H9 (cell line): Measurements from ENCODE around the gene ARF5. TPM values are rescaled to one million over a fixed set of nuclear protein-coding genes. Genes with fewer than 3 reads are reported as not detected.
"Not testable (repeated sequence)": the region's sequence is repeated elsewhere in the genome, so short reads cannot be mapped to it uniquely, and the experiment has no call there.

Experiments
- DNase-seq: peaks from one replicate; pipeline ENCODE4 v3.0.0-alpha.2; 2017
- H2AFZ ChIP-seq: one replicate; pipeline ENCODE4 v1.6.1; 2013; ENCODE audit warnings: mild to moderate bottlenecking, low read length, control low read depth, moderate library complexity
- H2AK5ac ChIP-seq: 2 replicates; pipeline ENCODE4 v1.6.1; 2013; ENCODE audit warnings: low read length, control low read depth, mixed read lengths; ENCODE audit not compliant: insufficient read length
- H2BK120ac ChIP-seq: one replicate; pipeline ENCODE4 v1.6.1; 2013; ENCODE audit warnings: low read depth, mild to moderate bottlenecking, low read length, control low read depth, inconsistent platforms; ENCODE audit not compliant: poor library complexity, severe bottlenecking
- H2BK12ac ChIP-seq: 2 replicates; pipeline ENCODE4 v1.6.1; 2013; ENCODE audit warnings: low read length, control low read depth, mixed read lengths, low read depth; ENCODE audit not compliant: insufficient read length
- H2BK15ac ChIP-seq: 2 replicates; pipeline ENCODE4 v1.6.1; 2013; ENCODE audit warnings: low read depth, low read length, control low read depth
- H2BK20ac ChIP-seq: one replicate; pipeline ENCODE4 v1.6.1; 2013; ENCODE audit warnings: low read depth, mild to moderate bottlenecking, low read length, control low read depth, inconsistent platforms; ENCODE audit not compliant: poor library complexity, severe bottlenecking
- H2BK5ac ChIP-seq: 2 replicates; pipeline ENCODE4 v1.6.1; 2013; ENCODE audit warnings: low read length, control low read depth, mixed read lengths; ENCODE audit not compliant: insufficient read length
- H3K14ac ChIP-seq: 2 replicates; pipeline ENCODE4 v1.6.1; 2013; ENCODE audit warnings: low read length, control low read depth; ENCODE audit not compliant: insufficient read depth
- H3K18ac ChIP-seq: 2 replicates; pipeline ENCODE4 v1.6.1; 2013; ENCODE audit warnings: low read depth, mild to moderate bottlenecking, mixed read lengths, low read length, control low read depth; ENCODE audit not compliant: insufficient read length
- H3K23ac ChIP-seq: 2 replicates; pipeline ENCODE4 v1.6.1; 2013; ENCODE audit warnings: low read length, control low read depth, mixed read lengths, low read depth; ENCODE audit not compliant: insufficient read length
- H3K23me2 ChIP-seq: 2 replicates; pipeline ENCODE4 v1.6.1; 2013; ENCODE audit warnings: low read depth, mild to moderate bottlenecking, mixed read lengths, low read length, control low read depth; ENCODE audit not compliant: insufficient read length, poor library complexity, severe bottlenecking
- H3K27ac ChIP-seq: 2 replicates; pipeline ENCODE4 v1.5.1; 2013; ENCODE audit warnings: low read length, control low read depth, mixed read lengths, low read depth; ENCODE audit not compliant: insufficient read length
- H3K27me3 ChIP-seq: 2 replicates; pipeline ENCODE4 v1.6.1; 2013; ENCODE audit warnings: low read length, control low read depth, inconsistent platforms; ENCODE audit not compliant: insufficient read depth
- H3K4ac ChIP-seq: 2 replicates; pipeline ENCODE4 v1.6.1; 2013; ENCODE audit warnings: low read depth, mild to moderate bottlenecking, control low read depth, inconsistent platforms, low read length, moderate library complexity
- H3K4me1 ChIP-seq: 2 replicates; pipeline ENCODE4 v1.6.1; 2013; ENCODE audit warnings: low read length, control low read depth, inconsistent platforms; ENCODE audit not compliant: insufficient read depth
- H3K4me2 ChIP-seq: 2 replicates; pipeline ENCODE4 v1.6.1; 2013; ENCODE audit warnings: low read length, control low read depth, mixed read lengths; ENCODE audit not compliant: insufficient read length, insufficient read depth
- H3K56ac ChIP-seq: 2 replicates; pipeline ENCODE4 v1.6.1; 2013; ENCODE audit warnings: low read depth, mild to moderate bottlenecking, mixed read lengths, low read length, control low read depth; ENCODE audit not compliant: insufficient read length
- H3K79me1 ChIP-seq: 2 replicates; pipeline ENCODE4 v1.6.1; 2013; ENCODE audit warnings: low read depth, mild to moderate bottlenecking, moderate library complexity, low read length, control low read depth, inconsistent platforms; ENCODE audit not compliant: insufficient read depth, poor library complexity, severe bottlenecking
- H3K79me2 ChIP-seq: 2 replicates; pipeline ENCODE4 v1.6.1; 2013; ENCODE audit warnings: low read length, control low read depth, inconsistent platforms; ENCODE audit not compliant: insufficient read depth
- H3K9ac ChIP-seq: 2 replicates; pipeline ENCODE4 v1.6.1; 2013; ENCODE audit warnings: low read length, control low read depth, mixed read lengths; ENCODE audit not compliant: insufficient read length; ENCODE audit errors: extremely low read depth
- H3K9me3 ChIP-seq: one replicate; pipeline ENCODE4 v1.6.1; 2013; ENCODE audit warnings: low read depth, low read length, inconsistent platforms; ENCODE audit not compliant: control insufficient read depth
- H3T11ph ChIP-seq: one replicate; pipeline ENCODE4 v1.6.1; 2013; ENCODE audit warnings: mild to moderate bottlenecking, low read length, control low read depth, inconsistent platforms
- H4K20me1 ChIP-seq: one replicate; pipeline ENCODE4 v1.6.1; 2013; ENCODE audit not compliant: control insufficient read depth, insufficient read length, insufficient read depth
- H4K5ac ChIP-seq: 2 replicates; pipeline ENCODE4 v1.6.1; 2013; ENCODE audit warnings: low read depth, mild to moderate bottlenecking, mixed read lengths, low read length, control low read depth; ENCODE audit not compliant: insufficient read length
- H4K8ac ChIP-seq: replicated peaks from 2 replicates; pipeline ENCODE4 v1.6.1; 2013; ENCODE audit warnings: low read length, control low read depth, mixed read lengths, low read depth; ENCODE audit not compliant: insufficient read length
- H4K91ac ChIP-seq: 2 replicates; pipeline ENCODE4 v1.6.1; 2013; ENCODE audit warnings: low read depth, mild to moderate bottlenecking, moderate library complexity, mixed read lengths, low read length, control low read depth; ENCODE audit not compliant: insufficient read length
- H3K27ac Mint-ChIP-seq, 3 experiments: 2 replicates in 2 of 3; 3 replicates in 1 of 3; pipeline ENCODE4 v1.8.0; 2020 to 2021; ENCODE audit warnings: mixed read lengths in 3 of 3, mild to moderate bottlenecking in 1 of 3, moderate library complexity in 1 of 3
- H3K27me3 Mint-ChIP-seq: 2 replicates; pipeline ENCODE4 v1.8.0; 2021; ENCODE audit warnings: low read depth, mild to moderate bottlenecking, moderate library complexity, mixed read lengths
- H3K36me3 Mint-ChIP-seq, 3 experiments: 2 replicates in 2 of 3; 3 replicates in 1 of 3; pipeline ENCODE4 v1.8.0; 2020 to 2021; ENCODE audit warnings: low read depth in 3 of 3, mixed read lengths in 3 of 3; ENCODE audit not compliant: insufficient read depth in 1 of 3
- H3K4me1 Mint-ChIP-seq, 2 experiments: 2 replicates each; pipeline ENCODE4 v1.8.0; 2020; ENCODE audit warnings: mixed read lengths in 2 of 2
- H3K4me3 Mint-ChIP-seq, 2 experiments: 2 replicates in 1 of 2; 3 replicates in 1 of 2; pipeline ENCODE4 v1.8.0; 2020 to 2021; ENCODE audit warnings: mild to moderate bottlenecking in 2 of 2, mixed read lengths in 2 of 2, moderate library complexity in 1 of 2
- H3K9me3 Mint-ChIP-seq, 2 experiments: 2 replicates in 1 of 2; 3 replicates in 1 of 2; pipeline ENCODE4 v1.8.0; 2020; ENCODE audit warnings: mild to moderate bottlenecking in 2 of 2, mixed read lengths in 2 of 2, moderate library complexity in 1 of 2
- WGBS: extraction: QIAGEN DNeasy Blood & Tissue Kit; methylation state at CpG from one replicate; pipeline ENCODE4 v1.1.7; 2013; ENCODE audit warnings: missing lambda C conversion rate, low lambda C conversion rate, mixed read lengths; ENCODE audit not compliant: insufficient read length; ENCODE audit errors: extremely low coverage; 5-methylcytosine and 5-hydroxymethylcytosine counted together
- total RNA-seq: library from RNA; stranded (reverse); gene quantifications from 2 replicates; pipeline ENCODE4 v1.2.1, GENCODE V29; 2021
- TF ChIP-seq, protein P1 (sequence below): fragments of 200-600 bp; sonication (generic); conservative IDR thresholded peaks from 3 replicates; pipeline ENCODE4 v1.8.0; 2021; ENCODE audit warnings: antibody characterized with exemption, mild to moderate bottlenecking

ARF5 gene
- total RNA-seq, 1 experiment from 2014 or later: 169 TPM

DNA sequence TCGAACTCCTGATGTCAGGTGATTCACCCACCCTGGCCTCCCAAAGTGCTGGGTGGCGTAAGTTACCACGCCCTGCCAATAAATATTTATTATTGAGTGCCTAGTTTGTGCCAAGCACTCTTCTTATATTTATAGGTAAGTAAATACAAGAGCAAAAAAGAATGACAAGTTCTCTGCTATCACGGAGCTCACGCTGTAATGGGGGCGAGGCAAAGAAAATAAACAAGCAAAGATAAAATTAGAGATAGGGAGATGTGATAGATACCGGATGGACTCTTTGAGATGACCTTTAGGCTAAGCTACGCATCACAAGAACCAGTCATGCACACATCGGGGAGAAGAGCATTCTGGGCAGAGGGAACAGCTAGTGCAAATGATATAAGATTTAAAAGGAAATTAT lies 49.1 kb upstream of the ARF5 start:
- no peak overlapping the region for H2BK12ac ChIP-seq
- H3K23me2 ChIP-seq: no peaks in the 10 kb centered on the region
- no peak overlapping the region for H2BK20ac ChIP-seq
- H3K79me2 ChIP-seq: no peaks in the 10 kb centered on the region
- no peak overlapping the region for H2AFZ ChIP-seq
- H3K18ac ChIP-seq: no peak overlapping the region
- H3K27me3 Mint-ChIP-seq: peaks cover 58% of the 10 kb centered on the region
- no peak overlapping the region for H3K9ac ChIP-seq
- H2AK5ac ChIP-seq: no peak overlapping the region
- no peak for DNase-seq
- H4K5ac ChIP-seq: no peak overlapping the region
- H3T11ph ChIP-seq: no peak overlapping the region
- no peak overlapping the region for H3K4ac ChIP-seq
- no peak overlapping the region for H2BK5ac ChIP-seq
- H3K4me2 ChIP-seq: no peak overlapping the region
- no peak overlapping the region for H3K23ac ChIP-seq
- no peak overlapping the region for H3K27ac Mint-ChIP-seq
- no peak overlapping the region for H2BK15ac ChIP-seq
- WGBS: no CpG with 5 or more reads among the region's 9 CpGs
- TF ChIP-seq, protein P1, sequence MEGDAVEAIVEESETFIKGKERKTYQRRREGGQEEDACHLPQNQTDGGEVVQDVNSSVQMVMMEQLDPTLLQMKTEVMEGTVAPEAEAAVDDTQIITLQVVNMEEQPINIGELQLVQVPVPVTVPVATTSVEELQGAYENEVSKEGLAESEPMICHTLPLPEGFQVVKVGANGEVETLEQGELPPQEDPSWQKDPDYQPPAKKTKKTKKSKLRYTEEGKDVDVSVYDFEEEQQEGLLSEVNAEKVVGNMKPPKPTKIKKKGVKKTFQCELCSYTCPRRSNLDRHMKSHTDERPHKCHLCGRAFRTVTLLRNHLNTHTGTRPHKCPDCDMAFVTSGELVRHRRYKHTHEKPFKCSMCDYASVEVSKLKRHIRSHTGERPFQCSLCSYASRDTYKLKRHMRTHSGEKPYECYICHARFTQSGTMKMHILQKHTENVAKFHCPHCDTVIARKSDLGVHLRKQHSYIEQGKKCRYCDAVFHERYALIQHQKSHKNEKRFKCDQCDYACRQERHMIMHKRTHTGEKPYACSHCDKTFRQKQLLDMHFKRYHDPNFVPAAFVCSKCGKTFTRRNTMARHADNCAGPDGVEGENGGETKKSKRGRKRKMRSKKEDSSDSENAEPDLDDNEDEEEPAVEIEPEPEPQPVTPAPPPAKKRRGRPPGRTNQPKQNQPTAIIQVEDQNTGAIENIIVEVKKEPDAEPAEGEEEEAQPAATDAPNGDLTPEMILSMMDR: no peak
- H3K4me3 Mint-ChIP-seq: no peak overlapping the region
- H3K4me1 ChIP-seq: no peaks in the 10 kb centered on the region
- H4K8ac ChIP-seq: no peak overlapping the region
- H3K27ac ChIP-seq: no peak overlapping the region
- H4K91ac ChIP-seq: no peak overlapping the region
- peaks cover 2% of the 10 kb centered on the region; the same call in 1 of the 2 replicates for H3K27me3 ChIP-seq
- peaks cover 0 to 4% of the 10 kb centered on the region in 2 experiments; a peak in 1 of 5 replicates for H3K9me3 Mint-ChIP-seq
- H3K9me3 ChIP-seq: no peaks in the 10 kb centered on the region
- H3K79me1 ChIP-seq: no peaks in the 10 kb centered on the region
- no peaks in the 10 kb centered on the region for H3K36me3 Mint-ChIP-seq
- H3K56ac ChIP-seq: no peak overlapping the region
- no peak overlapping the region for H3K14ac ChIP-seq
- no peak overlapping the region for H2BK120ac ChIP-seq
- peaks cover 12 to 28% of the 10 kb centered on the region in 2 experiments for H3K4me1 Mint-ChIP-seq
- no peaks in the 10 kb centered on the region for H4K20me1 ChIP-seq

DNA sequence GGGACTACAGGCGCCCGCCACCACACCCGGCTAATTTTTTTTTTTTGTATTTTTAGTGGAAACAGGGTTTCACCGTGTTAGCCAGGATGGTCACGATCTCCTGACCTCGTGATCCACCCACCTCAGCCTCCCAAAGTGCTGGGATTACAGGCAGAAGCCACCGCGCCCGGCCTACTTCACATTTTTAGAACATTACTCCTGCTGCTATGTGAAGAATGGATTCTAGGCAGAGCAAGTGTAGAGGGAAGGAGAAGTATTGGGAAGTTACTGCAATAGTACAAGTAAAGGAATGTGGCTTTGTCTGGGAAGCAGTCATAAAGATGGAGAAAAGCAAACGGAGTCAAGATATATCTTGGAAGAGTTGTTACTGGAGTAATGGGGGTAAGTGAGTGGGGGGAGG lies 47.8 kb upstream of the ARF5 start:
- H3K4me3 Mint-ChIP-seq, H3K4me1 ChIP-seq, H3K56ac ChIP-seq, H3K4me2 ChIP-seq, H2AFZ ChIP-seq, H3T11ph ChIP-seq, H3K4ac ChIP-seq, H4K91ac ChIP-seq, H3K79me2 ChIP-seq, H3K18ac ChIP-seq, H2BK20ac ChIP-seq, H3K9ac ChIP-seq, H2AK5ac ChIP-seq, H3K36me3 Mint-ChIP-seq, H3K9me3 ChIP-seq, H3K27ac ChIP-seq, H2BK12ac ChIP-seq, H3K14ac ChIP-seq, H2BK5ac ChIP-seq, H3K27ac Mint-ChIP-seq, H3K23me2 ChIP-seq, H4K20me1 ChIP-seq, H2BK15ac ChIP-seq, H2BK120ac ChIP-seq, DNase-seq, H4K8ac ChIP-seq, H3K27me3 ChIP-seq, H3K79me1 ChIP-seq, H3K23ac ChIP-seq, H4K5ac ChIP-seq: not testable (repeated sequence)
- H3K9me3 Mint-ChIP-seq: peaks cover 5 to 11% of the 10 kb centered on the region in 2 experiments
- peaks cover 12 to 20% of the 10 kb centered on the region in 2 experiments for H3K4me1 Mint-ChIP-seq
- H3K27me3 Mint-ChIP-seq: peaks cover 54% of the 10 kb centered on the region
- WGBS: no CpG with 5 or more reads among the region's 10 CpGs
